SIG-M5 (cell line): ENCODE measurements around the gene PTGIR.
"Not testable (repeated sequence)": the region's sequence is repeated elsewhere in the genome, so short reads cannot be mapped to it uniquely, and the experiment has no call there.

Experiments
- DNase-seq: peaks from one replicate; lab custom pipeline; 2025; lab: John Stamatoyannopoulos, UW

PTGIR gene

DNA sequence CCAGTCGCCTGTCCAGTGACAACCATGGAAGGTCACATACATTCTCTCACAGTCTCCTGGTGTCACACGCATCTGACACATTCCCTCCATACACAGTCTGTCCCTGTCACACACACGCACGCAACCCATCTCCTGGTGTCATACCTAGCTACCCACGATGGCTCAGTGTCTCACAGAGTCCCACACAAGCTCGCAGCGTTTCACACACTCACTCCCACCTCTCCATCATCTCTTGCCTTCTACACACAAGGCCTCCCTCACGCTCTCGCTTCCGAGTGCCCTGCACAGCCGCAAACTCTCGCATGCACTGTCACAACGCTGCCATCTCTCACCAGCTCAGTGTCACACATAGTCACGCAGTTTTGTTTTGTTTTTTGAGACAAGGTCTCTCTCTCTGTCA lies 12.3 kb upstream of the PTGIR start:
- DNase-seq = no peak

DNA sequence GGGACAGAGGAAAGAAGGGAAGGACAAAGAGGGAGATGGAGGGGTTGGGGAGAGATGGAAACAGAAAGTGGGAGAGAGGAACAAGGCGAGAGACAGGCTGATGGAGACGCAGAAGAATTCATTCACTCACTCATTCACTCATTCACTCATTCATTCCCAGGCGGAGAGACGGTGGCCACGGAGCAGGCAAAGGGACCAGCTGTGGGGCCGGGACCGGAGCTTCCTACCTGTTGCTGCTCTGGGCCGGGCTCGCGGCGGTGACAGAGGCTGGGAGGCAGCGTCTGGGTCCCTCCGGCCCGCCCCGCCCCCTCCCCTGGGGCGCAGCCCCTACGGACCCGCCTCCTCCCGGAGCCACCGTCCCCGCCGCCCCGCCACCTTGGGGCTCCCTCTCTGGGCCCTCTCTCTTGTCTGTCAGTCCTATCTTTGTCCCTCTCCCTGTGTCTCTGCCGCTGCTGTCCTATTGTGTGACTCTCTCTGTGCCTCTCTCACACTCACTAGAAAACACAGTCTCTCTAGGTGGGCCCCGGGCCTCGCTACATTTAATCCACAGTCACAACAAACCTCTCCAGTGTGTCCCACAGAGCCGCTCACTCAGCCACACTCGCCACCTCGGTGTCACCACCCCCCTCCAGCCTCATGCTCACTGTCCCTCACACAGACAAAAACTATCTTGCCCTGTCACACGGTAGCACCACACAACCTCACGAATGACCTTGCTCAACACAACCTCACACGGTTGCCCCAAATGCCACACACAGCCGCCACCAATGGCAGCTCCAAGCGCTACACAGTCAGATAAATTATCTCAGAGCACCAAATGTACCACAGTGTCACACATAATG lies 11.3 kb upstream of the PTGIR start, which contains the start of gene GNG8:
GNG8 (minus strand) TSS at position 283 of the 842 bp plus-strand sequence. CDS start 1,520 bp downstream, outside the sequence.
- no peak for DNase-seq

DNA sequence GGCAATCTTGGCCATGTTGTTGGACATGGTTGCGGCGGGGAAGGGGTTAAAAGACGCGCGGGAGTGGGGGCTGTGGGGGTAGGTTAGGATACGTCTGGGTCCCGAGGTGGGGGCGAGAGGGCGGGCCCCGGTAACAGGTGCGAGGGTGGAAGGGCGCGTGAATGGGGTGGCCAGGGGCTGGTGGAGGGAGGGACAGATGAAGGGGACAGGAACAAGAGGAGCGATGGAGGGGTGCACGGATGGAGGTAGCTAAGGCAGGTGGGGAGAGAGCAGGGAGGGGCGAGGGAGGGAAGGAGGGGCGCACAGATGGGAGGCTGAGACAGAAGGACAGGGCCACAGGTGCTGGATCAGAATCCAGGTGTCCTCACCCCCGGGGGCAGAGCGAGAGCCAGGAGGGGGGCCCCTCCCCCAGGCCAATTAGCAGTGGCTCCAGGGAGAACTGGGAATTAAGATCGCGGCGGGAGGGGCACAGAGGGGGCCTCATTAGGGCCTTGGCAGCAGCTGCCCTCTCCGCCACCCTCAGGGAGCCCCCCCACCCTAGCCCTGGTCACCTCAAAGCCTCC lies 9.8 kb upstream of the PTGIR start:
- DNase-seq = no peak

DNA sequence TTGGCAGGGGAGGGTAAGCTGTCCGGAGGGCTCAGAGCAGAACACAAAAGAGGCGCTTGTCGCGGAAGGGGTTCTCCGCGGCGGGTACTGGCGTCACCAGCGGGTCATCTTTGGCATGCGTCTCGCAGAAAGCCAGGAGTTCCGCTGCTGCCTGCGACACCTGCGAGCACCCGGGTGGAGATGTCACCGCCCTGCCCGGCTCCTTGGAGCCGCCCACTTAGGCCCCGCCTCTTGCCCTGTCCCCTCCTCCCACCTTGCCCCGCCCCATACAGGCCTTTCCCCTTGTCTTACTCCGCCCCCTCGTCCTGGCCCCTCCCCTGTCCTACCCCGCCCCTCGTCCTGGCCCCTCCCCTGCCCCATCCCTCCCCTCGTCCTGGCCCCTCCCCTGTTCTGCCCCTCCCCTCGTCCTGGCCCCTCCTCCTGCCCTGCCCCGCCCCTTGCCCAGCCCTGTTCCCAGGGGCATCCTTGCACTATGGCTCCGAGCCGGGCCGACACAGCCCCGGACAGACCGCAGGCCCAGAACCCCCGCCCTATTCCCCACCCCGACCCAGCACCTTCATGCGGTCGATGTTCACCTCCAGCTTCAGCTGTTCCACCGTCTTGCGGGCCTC lies 9.3 kb upstream of the PTGIR start:
- no peak for DNase-seq

DNA sequence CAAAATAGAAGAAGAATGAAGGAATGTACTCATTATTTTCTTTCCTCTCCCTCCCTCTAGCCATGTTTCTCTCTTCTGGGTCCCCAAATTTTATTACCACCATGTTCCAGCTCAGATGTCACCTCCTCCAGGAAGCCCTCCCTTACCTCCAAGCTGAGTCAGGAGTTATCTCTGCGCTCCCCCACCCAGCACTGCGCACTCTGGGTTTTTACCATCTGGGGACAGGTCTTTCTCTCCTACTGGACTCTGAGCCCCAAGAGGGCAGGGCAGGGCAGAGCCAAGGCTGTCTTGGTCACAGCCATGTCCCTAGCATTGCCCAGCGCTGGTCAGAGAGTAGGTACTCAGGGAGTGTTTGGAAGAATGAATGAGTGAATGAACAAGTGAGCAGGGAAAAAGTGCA lies 8.2 kb upstream of the PTGIR start:
- DNase-seq = no peak

DNA sequence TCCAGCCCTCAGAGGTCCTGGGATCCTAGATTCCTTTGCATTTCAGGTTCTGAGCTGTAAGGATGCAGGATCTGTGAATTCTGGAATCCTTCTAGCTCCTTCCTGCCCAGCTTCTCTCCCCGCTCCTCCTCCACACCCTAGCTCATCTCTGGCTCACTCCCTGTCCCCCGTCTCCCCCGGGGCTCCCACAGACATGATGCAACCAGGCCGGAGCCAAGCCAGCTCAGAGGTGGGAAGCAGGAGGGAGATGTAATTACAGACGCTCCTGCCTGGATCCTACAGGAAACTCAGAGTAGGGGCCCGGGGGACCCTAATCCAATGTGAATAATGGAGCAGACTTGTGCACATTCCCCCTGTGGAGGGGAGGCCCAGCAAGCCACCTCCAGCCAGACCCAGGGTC lies 6.6 kb upstream of the PTGIR start:
- DNase-seq = no peak

DNA sequence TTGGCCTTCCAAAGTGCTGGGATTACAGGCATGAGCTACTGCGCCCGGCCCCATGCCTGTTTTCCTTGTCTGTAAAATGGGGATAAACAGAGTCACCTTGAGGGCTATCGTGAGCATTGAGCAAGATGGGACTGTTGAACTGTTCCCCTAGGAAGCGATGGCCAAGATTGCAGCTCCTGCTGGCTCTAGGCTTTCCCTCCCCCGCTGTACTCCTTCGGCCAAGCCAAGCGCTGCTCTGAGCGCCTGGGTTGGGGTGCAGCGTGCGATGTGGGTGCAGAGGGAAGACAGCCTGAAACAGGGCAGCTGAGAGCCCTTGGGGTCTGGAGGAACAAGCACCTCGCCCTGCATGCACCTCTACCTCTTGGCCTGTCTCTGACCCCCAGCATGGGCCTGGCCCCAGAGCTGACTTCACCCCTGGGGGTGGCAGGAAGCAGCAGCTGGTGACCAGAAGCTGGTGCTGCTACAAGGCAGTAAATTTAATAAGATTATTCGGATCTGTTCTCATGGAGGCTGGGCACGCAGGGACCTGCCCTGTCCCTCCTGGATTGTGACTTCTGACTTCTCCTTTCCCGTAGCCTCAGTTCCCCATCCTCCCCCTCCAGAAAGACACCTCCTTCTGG lies 5.8 kb upstream of the PTGIR start:
- no peak for DNase-seq

DNA sequence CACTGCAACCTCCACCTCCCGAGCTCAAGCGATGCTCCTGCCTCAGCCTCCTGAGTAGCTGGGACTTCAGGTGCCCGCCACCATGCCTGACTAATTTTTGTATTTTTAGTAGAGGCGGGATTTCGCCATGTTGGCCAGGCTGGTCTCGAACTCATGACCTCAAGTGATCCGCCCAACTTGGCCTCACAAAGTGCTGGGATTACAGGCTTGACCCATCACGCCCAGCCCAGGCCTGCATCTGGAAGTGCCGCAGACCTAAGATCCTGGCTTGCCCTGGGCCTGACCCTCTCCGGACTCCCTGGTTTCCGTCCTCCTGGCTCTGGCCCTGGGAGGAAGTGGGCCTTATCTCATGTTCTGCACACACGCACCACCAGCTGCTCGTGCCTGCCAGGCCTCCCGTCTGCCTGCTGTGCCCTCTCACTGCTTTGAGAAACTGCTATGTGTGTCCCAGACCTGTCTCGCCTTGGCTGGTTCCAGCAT lies 4.7 kb upstream of the PTGIR start:
- no peak for DNase-seq

DNA sequence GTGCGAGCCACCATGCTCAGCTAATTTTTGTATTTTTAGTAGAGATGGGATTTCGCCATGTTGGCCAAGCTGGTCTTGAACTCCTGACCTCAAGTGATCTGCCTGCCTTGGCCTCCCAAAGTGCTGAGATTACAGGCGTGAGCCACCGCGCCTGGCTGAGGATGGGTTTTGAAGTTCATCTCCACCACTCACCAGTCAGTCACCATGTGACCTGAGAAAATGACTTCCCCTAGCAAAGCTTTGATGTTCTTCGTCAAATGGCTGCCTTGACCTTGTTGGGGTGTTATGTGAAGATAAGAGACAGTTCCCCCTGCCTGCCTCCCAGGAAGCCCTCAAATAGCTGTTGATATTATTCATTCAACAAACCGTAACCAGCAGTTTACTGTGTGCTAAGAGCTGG lies 4.1 kb upstream of the PTGIR start:
- DNase-seq = not testable (repeated sequence)

DNA sequence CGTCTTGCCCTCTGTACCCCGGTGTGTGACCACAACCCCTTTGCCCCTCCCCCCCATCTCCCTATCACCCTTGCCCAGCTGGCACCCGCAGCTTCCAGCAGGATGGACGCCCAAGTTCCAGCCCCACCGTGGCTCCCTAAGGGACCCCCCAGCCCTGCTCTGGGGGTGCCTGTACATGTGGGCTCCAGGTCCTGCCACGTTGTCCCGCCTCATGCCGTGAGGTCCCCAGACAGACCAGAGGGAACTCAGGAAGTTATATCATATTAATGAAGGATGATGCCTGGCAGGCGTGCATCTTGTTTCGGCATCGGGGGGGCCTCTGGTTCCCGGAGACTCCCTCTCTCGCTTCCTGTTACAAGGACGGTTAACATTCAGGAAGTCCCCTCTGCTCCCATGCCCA lies 1.6 kb upstream of the PTGIR start:
- no peak for DNase-seq

DNA sequence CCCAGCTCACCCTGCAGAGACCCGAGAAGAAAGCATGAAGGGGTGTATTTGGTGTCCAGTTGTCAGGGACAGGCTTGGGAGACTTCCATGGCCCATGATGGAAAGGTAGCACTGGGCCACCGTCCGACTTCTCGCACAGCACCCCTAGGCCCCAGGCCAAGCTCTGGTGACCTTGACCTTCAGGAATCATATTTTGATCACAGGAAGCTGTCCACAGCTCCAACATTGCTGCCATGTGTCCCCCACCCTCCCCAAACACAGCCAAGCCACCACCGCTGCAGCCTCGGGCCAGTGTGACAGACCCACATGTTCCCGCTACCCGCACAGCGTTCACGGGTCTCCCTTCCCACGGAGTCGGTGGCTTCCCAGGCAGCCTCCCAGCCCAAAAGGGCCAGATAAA lies 842 bp upstream of the PTGIR start:
- DNase-seq = no peak

DNA sequence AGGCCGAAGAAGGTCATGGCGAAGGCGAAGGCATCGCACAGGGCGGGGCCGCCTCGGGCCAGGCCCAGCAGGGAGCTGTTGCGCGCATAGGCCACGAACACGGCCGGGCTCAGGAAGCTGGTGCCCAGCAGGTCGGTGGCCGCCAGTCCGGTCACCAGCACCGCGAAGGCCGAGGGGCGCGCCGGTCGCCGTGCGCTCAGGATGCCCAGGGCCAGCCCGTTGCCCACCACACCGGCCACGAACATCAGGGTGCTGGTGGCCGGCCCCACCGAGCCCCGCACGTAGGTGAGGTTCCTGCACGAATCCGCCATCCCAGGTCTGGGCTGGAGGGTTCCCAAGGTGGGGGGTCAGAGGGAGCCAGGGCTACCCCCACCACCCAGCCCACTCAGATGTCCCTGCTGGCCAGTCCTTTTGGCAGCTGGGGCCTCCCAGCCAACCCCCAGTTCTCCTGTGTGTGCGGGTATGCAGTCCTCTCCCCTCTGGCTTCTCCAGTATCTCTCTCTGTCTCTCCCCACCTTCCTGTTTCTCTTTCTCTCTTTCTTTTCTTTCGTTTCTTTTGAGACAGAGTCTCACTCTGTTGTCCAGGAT lies 880 bp downstream of the PTGIR start:
- no peak for DNase-seq

DNA sequence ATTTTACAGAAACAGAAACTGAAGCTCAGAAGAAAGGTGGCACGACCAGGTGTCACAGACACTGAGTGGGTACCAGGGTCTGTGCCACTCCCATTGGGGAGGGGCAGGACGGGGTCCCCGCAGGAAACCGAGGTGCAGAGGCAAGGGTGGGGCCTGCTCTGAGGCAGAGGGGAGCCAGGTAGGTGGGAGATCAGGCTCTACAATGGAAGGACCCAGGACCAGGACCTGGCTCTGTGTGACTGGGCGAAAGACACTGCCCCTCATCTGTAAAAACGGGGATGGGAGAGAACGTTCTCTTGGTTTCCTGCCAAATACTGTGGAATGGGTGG lies 2.8 kb downstream of the PTGIR start:
- no peak for DNase-seq

DNA sequence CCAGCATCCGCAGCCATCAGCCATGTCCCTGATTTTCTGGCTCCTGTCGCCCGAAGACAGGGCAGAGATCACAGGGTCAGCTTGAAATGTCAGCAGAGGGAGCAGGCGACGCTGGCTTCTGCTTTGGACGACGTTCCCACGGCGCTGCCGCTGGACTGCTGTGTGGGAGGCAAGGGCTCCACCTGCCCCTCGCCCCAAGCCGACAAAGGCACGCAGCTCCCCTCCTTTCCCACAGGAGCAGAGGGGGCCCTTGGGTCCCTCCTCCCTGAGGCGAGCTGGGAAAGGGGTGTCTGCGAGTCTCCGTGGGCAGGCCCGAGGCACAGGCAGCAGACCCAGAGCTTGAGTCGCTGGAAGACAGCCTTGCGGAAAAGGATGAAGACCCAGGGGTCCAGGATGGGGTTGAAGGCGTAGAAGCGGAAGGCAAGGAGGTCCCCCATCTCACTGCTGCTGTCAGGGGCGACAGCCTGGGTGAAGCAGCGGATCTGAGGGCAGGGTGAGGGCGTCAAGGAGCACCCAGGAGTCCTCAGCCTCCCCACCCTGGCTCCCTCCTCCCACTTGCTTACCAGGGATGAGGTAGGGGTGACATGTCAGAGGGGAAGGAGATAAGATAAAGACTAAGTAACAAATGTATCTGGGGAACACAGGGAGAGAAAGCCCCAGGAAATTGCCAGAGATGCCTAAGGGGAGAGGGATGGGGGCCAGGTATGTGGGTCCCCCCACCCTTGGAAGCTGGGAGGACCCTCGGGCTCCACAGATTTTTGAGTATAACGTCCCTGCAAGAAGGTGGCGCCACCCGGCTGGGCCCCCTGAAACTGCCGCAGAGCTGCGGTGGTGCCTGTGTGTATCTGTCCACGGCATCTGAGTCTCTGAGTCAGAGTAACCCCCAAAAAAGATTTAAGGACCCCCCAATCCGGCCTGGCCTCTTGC lies 3.4 kb downstream of the PTGIR start:
- DNase-seq = no peak

DNA sequence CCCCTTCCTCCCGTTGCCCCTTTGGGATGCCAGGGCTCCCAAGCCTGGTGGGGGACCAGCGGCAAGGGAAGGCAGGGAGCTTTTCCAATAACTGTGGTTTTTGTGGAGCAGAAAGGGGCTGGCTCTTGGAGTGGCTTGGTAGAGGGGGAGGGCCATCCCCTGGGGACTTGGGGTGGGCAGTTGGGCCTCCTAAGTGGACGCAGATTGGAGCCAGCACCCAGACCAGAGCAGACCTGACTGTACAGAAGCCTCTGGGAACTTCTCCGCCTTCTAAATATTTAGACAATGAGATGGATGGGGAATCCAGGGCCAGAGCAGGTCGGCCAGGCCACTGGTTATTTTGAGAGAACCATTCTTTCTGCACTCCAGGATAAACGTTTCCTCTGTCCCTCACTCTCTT lies 4.2 kb downstream of the PTGIR start:
- DNase-seq = no peak

DNA sequence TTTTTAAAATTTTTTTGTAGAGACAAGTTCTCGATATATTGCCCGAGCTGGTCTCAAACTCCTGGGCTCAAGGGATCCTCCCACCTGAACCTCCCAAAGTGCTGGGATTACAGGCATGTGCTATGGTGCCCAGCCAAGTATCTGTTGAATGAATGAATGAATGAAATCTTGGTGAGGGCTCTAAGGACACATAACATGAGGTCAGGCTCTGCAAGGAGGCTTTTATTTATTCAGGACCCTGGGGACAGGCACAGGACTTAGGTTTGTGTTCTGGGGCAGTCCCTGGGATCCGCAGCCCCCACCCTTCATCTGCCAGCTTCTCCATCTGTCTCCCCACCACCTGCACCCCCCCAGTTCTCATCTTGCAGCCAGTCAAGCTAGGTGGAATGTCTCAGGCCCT lies 4.6 kb downstream of the PTGIR start:
- DNase-seq = no peak

DNA sequence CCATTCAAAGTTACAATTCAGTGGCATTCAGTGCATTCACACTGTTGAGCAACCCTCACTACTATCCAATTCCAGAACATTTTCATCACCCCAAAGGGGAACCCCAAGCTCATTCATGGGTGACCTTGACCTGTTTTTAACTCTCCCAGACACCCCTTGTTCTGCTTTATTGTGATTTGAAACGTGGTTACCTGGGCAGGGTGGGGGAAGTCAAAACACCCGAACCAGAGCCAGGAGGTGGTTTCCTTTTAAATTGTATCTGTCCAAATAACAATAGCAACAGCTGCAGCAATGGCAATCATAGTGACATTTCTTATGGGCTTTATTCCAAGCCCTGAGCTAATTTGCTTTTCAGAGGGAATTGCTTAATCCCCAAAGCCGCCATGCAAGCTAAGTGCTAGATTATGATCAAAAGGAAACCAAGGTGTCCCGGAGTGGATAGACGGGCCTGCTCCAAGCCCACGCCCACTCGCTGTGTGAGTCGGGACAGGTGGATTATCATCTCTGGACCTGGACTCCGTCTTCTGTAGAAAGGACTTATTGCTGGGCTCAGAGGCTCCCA lies 6.1 kb downstream of the PTGIR start:
- DNase-seq = no peak

DNA sequence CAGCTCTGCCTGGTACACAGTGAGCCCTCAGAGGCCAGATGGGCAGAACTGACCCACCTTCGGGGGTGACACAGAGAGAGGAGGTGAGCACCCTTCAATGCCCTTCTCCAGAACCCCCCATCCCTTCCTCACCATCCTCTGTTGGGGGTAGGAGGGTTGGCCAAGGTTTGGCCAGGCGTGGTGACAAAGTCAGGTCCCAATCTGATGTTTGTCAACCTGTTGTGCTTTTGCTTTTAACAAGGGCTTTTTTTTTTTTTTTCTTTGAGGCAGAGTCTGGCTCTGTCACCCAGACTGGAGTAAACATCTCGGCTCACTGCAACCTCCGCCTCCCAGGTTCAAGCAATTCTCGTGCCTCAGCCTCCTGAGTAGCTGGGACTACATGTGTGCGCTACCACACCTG lies 7.3 kb downstream of the PTGIR start:
- no peak for DNase-seq

DNA sequence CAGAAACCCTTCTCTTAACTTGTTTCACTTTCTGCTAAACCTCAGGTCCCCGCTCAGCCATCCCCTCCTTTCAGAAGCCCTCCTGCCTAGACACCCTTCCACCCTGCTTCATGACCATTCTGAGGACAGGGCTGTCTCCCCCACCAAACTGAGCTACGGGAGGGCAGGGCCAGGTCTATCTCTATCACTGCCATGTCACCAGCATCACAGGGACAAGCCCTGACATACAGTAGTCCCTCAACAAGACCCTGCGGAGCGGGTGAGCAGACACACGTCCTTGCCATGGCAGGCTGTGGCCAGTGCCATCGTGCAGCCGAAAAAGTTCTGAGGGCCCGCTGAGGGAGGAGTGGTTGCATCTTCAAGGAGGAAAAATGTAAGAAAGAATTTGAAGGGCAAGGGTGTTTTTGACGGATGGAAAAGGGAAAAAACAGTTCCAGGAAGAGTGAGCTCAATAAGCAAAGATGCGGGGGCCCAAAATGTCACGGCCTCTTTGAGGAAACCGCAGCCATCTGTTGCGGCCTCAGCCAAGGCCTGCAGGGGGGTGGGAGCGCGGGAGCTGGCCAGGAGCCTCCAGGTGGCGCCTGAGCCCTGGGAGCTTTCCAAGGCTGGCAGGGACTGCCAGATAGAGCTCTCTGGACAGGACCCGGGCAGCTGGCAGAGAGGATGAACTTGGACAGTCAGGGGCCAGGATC lies 8.1 kb downstream of the PTGIR start:
- no peak for DNase-seq

DNA sequence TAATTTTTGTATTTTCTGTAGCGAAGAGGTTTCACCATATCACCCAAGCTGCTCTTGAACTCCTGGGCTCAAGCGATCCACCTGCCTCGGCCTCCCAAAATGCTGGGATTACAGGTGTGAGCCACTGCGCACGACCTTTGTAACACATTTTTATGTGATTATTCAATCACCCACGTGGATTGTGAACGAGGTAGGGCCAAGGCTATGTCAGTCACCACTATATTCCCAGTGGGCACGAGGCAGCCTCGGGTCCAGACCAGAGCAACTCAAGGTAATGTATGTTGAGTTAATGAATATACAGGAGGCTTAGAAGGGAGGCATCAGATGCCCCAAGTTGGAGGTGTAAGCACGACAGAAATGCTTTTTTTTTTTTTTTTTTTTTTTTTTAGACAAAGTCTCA lies 8.9 kb downstream of the PTGIR start:
- DNase-seq = no peak
